Breast epithelium (tissue), 3 donors: ENCODE data around the gene SF3A2.

ENCODE experiments used
- POLR2A ChIP-seq: fragments of 450-650 bp; IDR thresholded peaks from one replicate; pipeline ENCODE4 v1.6.1; 2016; ENCODE audit warnings: antibody characterized with exemption, mild to moderate bottlenecking, moderate library complexity
- TF ChIP-seq, protein P1 (sequence below), 3 donors: fragments of 450-650 bp; IDR thresholded peaks; one replicate each; pipeline ENCODE4 v1.5.1; 2016 to 2017; ENCODE audit warnings: antibody characterized with exemption in 3 of 3, mild to moderate bottlenecking in 3 of 3, moderate library complexity in 3 of 3

DNA sequence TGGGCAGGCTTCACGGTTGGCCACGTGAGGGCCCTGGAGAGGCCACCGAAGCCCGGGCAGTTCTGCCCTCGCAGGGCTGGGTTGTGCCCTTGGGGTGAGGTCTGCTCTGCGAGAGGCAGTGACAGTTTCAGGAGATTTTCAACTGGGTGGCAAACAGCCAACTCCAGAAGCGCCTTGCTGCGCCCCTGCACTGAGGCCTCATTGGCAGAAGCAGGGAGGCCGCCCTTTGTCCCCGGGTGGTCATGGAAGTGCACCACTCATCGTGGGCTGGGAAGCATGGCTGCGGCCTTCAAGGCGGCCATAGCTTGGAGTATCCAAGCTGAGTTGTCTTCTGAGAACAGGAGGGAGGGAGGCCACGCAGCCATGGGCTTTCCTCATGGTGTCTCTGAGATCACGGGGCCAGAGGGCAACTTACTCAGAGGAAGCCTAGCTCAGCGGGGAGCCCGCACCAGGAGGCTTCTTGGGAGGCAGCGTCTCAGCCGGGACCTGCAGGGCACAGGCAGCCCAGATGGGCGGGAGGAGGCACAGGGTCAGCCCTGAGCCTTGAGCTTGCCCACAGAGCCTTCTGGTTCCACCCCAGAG, 15.3 kb upstream of the SF3A2 start:
- TF ChIP-seq, protein P1, sequence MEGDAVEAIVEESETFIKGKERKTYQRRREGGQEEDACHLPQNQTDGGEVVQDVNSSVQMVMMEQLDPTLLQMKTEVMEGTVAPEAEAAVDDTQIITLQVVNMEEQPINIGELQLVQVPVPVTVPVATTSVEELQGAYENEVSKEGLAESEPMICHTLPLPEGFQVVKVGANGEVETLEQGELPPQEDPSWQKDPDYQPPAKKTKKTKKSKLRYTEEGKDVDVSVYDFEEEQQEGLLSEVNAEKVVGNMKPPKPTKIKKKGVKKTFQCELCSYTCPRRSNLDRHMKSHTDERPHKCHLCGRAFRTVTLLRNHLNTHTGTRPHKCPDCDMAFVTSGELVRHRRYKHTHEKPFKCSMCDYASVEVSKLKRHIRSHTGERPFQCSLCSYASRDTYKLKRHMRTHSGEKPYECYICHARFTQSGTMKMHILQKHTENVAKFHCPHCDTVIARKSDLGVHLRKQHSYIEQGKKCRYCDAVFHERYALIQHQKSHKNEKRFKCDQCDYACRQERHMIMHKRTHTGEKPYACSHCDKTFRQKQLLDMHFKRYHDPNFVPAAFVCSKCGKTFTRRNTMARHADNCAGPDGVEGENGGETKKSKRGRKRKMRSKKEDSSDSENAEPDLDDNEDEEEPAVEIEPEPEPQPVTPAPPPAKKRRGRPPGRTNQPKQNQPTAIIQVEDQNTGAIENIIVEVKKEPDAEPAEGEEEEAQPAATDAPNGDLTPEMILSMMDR (IDR thresholded peaks at IDR 0.05) = no peak
- TF ChIP-seq POLR2A = no peak
